HCT116 (cell line): Measurements from ENCODE around the gene SUSD2. TPM values are rescaled to one million over a fixed set of nuclear protein-coding genes. Genes with fewer than 3 reads are reported as not detected.

Experiments used
- ATAC-seq: fragments of 200-7000 bp; cut with Tn5 transposase; 2 replicates; pipeline ENCODE4 v1.9.1; 2020; ENCODE audit warnings: mild to moderate bottlenecking, moderate library complexity
- BruUV-seq: library from RNA; stranded (reverse); fragments of 400-500 nt; replicated peaks from 2 replicates; lab custom pipeline; 2021; lab: Mats Ljungman, UMichigan
- CTCF ChIA-PET: fragments of 300-600 bp; sonication (Branson Sonifier 250); formaldehyde crosslinking; loops from one replicate; lab custom pipeline; 2021; ENCODE audit warnings: antibody characterized with exemption; lab: Charles Lee
- POLR2A ChIA-PET: fragments of 300-600, 350-600 bp; sonication (Branson Sonifier 250); formaldehyde crosslinking; loops from one replicate; lab custom pipeline; 2021; ENCODE audit warnings: antibody characterized with exemption; lab: Charles Lee
- RAD21 ChIA-PET, 2 experiments: fragments of 300-600 bp; sonication (Branson Sonifier 250); formaldehyde crosslinking; loops; one replicate each; lab custom pipeline; 2023; ENCODE audit warnings: low total read pairs in 2 of 2; ENCODE audit not compliant: uncharacterized antibody in 2 of 2, unreplicated experiment in 2 of 2, low non-redundant PET in 1 of 2; lab: Charles Lee
- DNase-seq: peaks from one replicate; pipeline ENCODE4 v3.0.0-alpha.2; 2010; ENCODE audit warnings: low read depth, low spot score
- H2AFZ ChIP-seq: fragments of 200-600 bp; shearing (Covaris generic), sonication (generic); 2 replicates; pipeline ENCODE4 v1.6.1; 2017; ENCODE audit warnings: low read depth, mixed run types, mixed read lengths, antibody characterized with exemption, low read length; ENCODE audit not compliant: poor library complexity, severe bottlenecking
- H3K27ac ChIP-seq: 2 replicates; pipeline ENCODE4 v1.5.1; 2012; ENCODE audit warnings: low read depth, low read length
- H3K27me3 ChIP-seq: fragments of 200-600 bp; sonication (generic); 2 replicates; pipeline ENCODE4 v1.6.1; 2016; ENCODE audit warnings: mixed run types, low read length, mixed read lengths; ENCODE audit not compliant: insufficient read depth
- H3K36me3 ChIP-seq, 2 experiments: fragments of 200-500 bp in 1 of 2; fragments of 200-600 bp in 1 of 2; sonication (Bioruptor generic) in 1 of 2; sonication (generic) in 1 of 2; 2 replicates each; pipeline versions ENCODE4 v1.5.1 to v1.6.1; 2014 to 2016; ENCODE audit warnings: low read length in 2 of 2, inconsistent platforms in 1 of 2, mixed read lengths in 1 of 2, mixed run types in 1 of 2; ENCODE audit not compliant: insufficient read depth in 2 of 2, control insufficient read depth in 1 of 2
- H3K4me1 ChIP-seq, 2 experiments: fragments of 200-600 bp in 1 of 2; sonication (generic) in 1 of 2; 2 replicates each; pipeline versions ENCODE4 v1.5.1 to v1.6.1; 2012 to 2017; ENCODE audit warnings: low read length in 2 of 2, inconsistent platforms in 1 of 2, mild to moderate bottlenecking in 1 of 2, mixed read lengths in 1 of 2, mixed run types in 1 of 2, moderate library complexity in 1 of 2; ENCODE audit not compliant: insufficient read depth in 2 of 2, control insufficient read depth in 1 of 2
- H3K4me2 ChIP-seq: fragments of 200-600 bp; sonication (generic); 2 replicates; pipeline ENCODE4 v1.6.1; 2017; ENCODE audit warnings: mixed run types, low read length, mixed read lengths
- H3K4me3 ChIP-seq, 2 experiments: fragments of 200-600 bp in 1 of 2; sonication (generic) in 1 of 2; replicated peaks in 1 of 2; 2 replicates each; pipeline ENCODE4 v1.5.1; 2011 to 2016; ENCODE audit warnings: low read length in 2 of 2, control low read depth in 1 of 2, low read depth in 1 of 2, mild to moderate bottlenecking in 1 of 2, mixed read lengths in 1 of 2, mixed run types in 1 of 2
- H3K79me2 ChIP-seq: fragments of 200-600 bp; sonication (generic); 2 replicates; pipeline ENCODE4 v1.6.1; 2017; ENCODE audit warnings: mild to moderate bottlenecking, mixed run types, low read length, moderate library complexity, mixed read lengths; ENCODE audit not compliant: insufficient read depth
- H3K9ac ChIP-seq: fragments of 200-600 bp; sonication (generic); 2 replicates; pipeline ENCODE4 v1.6.1; 2016; ENCODE audit warnings: low read length, mixed read lengths
- H3K9me2 ChIP-seq: fragments of 200-600 bp; sonication (generic), shearing (Covaris generic); 2 replicates; pipeline ENCODE4 v1.6.1; 2017; ENCODE audit warnings: mixed run types, mild to moderate bottlenecking, moderate library complexity; ENCODE audit not compliant: insufficient read depth
- H3K9me3 ChIP-seq, 2 experiments: fragments of 200-500 bp in 1 of 2; fragments of 200-600 bp in 1 of 2; sonication (Bioruptor generic) in 1 of 2; sonication (generic) in 1 of 2; 2 replicates each; pipeline ENCODE4 v1.6.1; 2014 to 2017; ENCODE audit warnings: low read length in 2 of 2, mixed read lengths in 2 of 2, inconsistent platforms in 1 of 2, low read depth in 1 of 2, mild to moderate bottlenecking in 1 of 2, mixed run types in 1 of 2, moderate library complexity in 1 of 2; ENCODE audit not compliant: control insufficient read depth in 1 of 2, insufficient read depth in 1 of 2
- H4K20me1 ChIP-seq: fragments of 200-600 bp; sonication (generic), shearing (Covaris generic); 2 replicates; pipeline ENCODE4 v1.6.1; 2017; ENCODE audit warnings: mixed run types, mild to moderate bottlenecking, moderate library complexity; ENCODE audit not compliant: insufficient read depth
- ATF3 ChIP-seq: IDR thresholded peaks from 2 replicates; pipeline ENCODE4 v1.6.1; 2012
- CBX3 ChIP-seq: IDR thresholded peaks from 2 replicates; pipeline ENCODE4 v1.6.1; 2012; ENCODE audit warnings: low read depth
- CEBPB ChIP-seq: IDR thresholded peaks from 2 replicates; pipeline ENCODE4 v1.6.1; 2012; ENCODE audit warnings: low read depth
- EGR1 ChIP-seq: IDR thresholded peaks from 2 replicates; pipeline ENCODE4 v1.6.1; 2012; ENCODE audit warnings: low read depth
- ELF1 ChIP-seq: IDR thresholded peaks from 2 replicates; pipeline ENCODE4 v1.6.1; 2012; ENCODE audit warnings: low read depth, borderline replicate concordance
- EZH2 ChIP-seq: fragments of 200-600 bp; sonication (generic); IDR thresholded peaks from 2 replicates; pipeline ENCODE4 v1.6.1; 2017; ENCODE audit warnings: antibody characterized with exemption, mixed run types
- EZH2phosphoT487 ChIP-seq: fragments of 200-600 bp; IDR thresholded peaks from 2 replicates; pipeline ENCODE4 v1.6.1; 2018; ENCODE audit warnings: antibody characterized with exemption, borderline replicate concordance
- JUND ChIP-seq: IDR thresholded peaks from 2 replicates; pipeline ENCODE4 v1.6.1; 2012
- MAX ChIP-seq: IDR thresholded peaks from 2 replicates; pipeline ENCODE4 v1.6.1; 2012
- POLR2A ChIP-seq: IDR thresholded peaks from 2 replicates; pipeline ENCODE4 v1.7.0; 2011; ENCODE audit warnings: borderline replicate concordance; ENCODE audit not compliant: insufficient read depth, insufficient read length; ENCODE audit errors: extremely low read depth
- POLR2AphosphoS5 ChIP-seq: IDR thresholded peaks from 2 replicates; pipeline ENCODE4 v1.6.1; 2011; ENCODE audit warnings: mild to moderate bottlenecking, low read depth, low read length, moderate library complexity
- RAD21 ChIP-seq: IDR thresholded peaks from 2 replicates; pipeline ENCODE4 v1.6.1; 2012; ENCODE audit warnings: low read depth, mild to moderate bottlenecking
- TCF7L2 ChIP-seq: IDR thresholded peaks from 2 replicates; pipeline ENCODE4 v1.7.0; 2011; ENCODE audit warnings: borderline replicate concordance, inconsistent platforms; ENCODE audit not compliant: insufficient read depth, insufficient read length; ENCODE audit errors: extremely low read depth
- YY1 ChIP-seq: IDR thresholded peaks from 2 replicates; pipeline ENCODE4 v1.6.1; 2011; ENCODE audit warnings: low read length, low read depth, moderate library complexity, mild to moderate bottlenecking; ENCODE audit not compliant: insufficient replicate concordance; ENCODE audit errors: extremely low read depth
- ZNF274 ChIP-seq: fragments of 200-500 bp; sonication (Bioruptor generic); IDR thresholded peaks from 2 replicates; pipeline ENCODE4 v1.6.1; 2014; ENCODE audit warnings: mild to moderate bottlenecking, low read depth, low read length, inconsistent platforms
- intact Hi-C: fragments of 100-400 bp; cut with micrococcal nuclease; formaldehyde crosslinking; loops from 2 replicates; pipeline ENCODE4 v1.10.0; 2022
- total RNA-seq: library from RNA; stranded (reverse); gene quantifications from one replicate; pipeline ENCODE4 v1.2.1, GENCODE V29; 2021; ENCODE audit not compliant: unreplicated experiment

Gene SUSD2
- total RNA-seq, 1 experiment from 2014 or later: 6.6 TPM

GRCh38 chr22:24142831-24143230 is 38.5 kb upstream of the SUSD2 start:
- DNase-seq (no peak), ATAC-seq (no peak)
- Histone ChIP-seq H3K27ac (no peak overlapping the region), H3K4me1 (peaks cover 20 to 21% of the 10 kb centered on the region in 2 experiments), H2AFZ (no peak overlapping the region), H3K9me3 (no peaks in the 10 kb centered on the region), H3K36me3 (no peaks in the 10 kb centered on the region), H3K4me3 (no peak overlapping the region), H3K9me2 (no peaks in the 10 kb centered on the region), H3K27me3 (no peaks in the 10 kb centered on the region), H3K79me2 (no peaks in the 10 kb centered on the region), H4K20me1 (no peaks in the 10 kb centered on the region), H3K9ac (no peak overlapping the region), H3K4me2 (no peak overlapping the region)
- BruUV-seq: no TSS peak
- ChIA-PET CTCF (no interaction called here), POLR2A (no interaction called here), RAD21 (no interaction called here)
- intact Hi-C loops: no loop called here
- TF ChIP-seq YY1: no peak
- TF ChIP-seq POLR2AphosphoS5: no peak
- TF ChIP-seq EZH2: no peak
- no peak for TF ChIP-seq CBX3
- no peak for TF ChIP-seq CEBPB
- TF ChIP-seq ELF1: no peak
- TF ChIP-seq POLR2A: no peak
- TF ChIP-seq ZNF274: no peak
- TF ChIP-seq JUND: no peak
- TF ChIP-seq MAX: no peak
- TF ChIP-seq ATF3: no peak
- TF ChIP-seq EGR1: no peak
- TF ChIP-seq EZH2phosphoT487: no peak
- TF ChIP-seq RAD21: no peak
- TF ChIP-seq TCF7L2: no peak
